Type B pancreatic cell (in vitro differentiated cells): Measurements from ENCODE around the gene LDLRAD4. TPM values are rescaled to one million over a fixed set of nuclear protein-coding genes. Genes with fewer than 3 reads are reported as not detected.

ENCODE experiments used
- DNase-seq: peaks from one replicate; pipeline ENCODE4 v3.0.0; 2021; ENCODE audit warnings: mixed read lengths; ENCODE audit not compliant: unreplicated experiment; ENCODE audit errors: extremely low spot score
- H3K27ac Mint-ChIP-seq: 2 replicates; pipeline ENCODE4 v1.8.0; 2021; ENCODE audit warnings: mild to moderate bottlenecking, mixed read lengths
- H3K27me3 Mint-ChIP-seq: 2 replicates; pipeline ENCODE4 v1.8.0; 2021; ENCODE audit warnings: mixed read lengths
- H3K36me3 Mint-ChIP-seq: 2 replicates; pipeline ENCODE4 v1.8.0; 2021; ENCODE audit warnings: mixed read lengths
- H3K4me1 Mint-ChIP-seq: one replicate; pipeline ENCODE4 v1.8.0; 2021; ENCODE audit warnings: mixed read lengths; ENCODE audit not compliant: unreplicated experiment
- H3K4me3 Mint-ChIP-seq: 2 replicates; pipeline ENCODE4 v1.8.0; 2021; ENCODE audit warnings: mild to moderate bottlenecking, mixed read lengths
- H3K9me3 Mint-ChIP-seq: 2 replicates; pipeline ENCODE4 v1.8.0; 2021; ENCODE audit warnings: mixed read lengths
- CTCF ChIP-seq: fragments of 200-600 bp; sonication (generic); conservative IDR thresholded peaks from 2 replicates; pipeline ENCODE4 v1.5.0; 2021; ENCODE audit warnings: antibody characterized with exemption, mild to moderate bottlenecking
- total RNA-seq: library from RNA; stranded (reverse); gene quantifications from 2 replicates; pipeline ENCODE4 v1.2.1, GENCODE V29; 2021; ENCODE audit warnings: low replicate concordance

Gene LDLRAD4
- total RNA-seq, 1 donor from 2014 or later: 2.4 TPM

- DNase-seq: no peak
- H3K27me3 Mint-ChIP-seq: peaks cover 15% of the 10 kb centered on the region
- H3K9me3 Mint-ChIP-seq: no peaks in the 10 kb centered on the region
- H3K27ac Mint-ChIP-seq: no peak overlapping the region
- H3K36me3 Mint-ChIP-seq: no peaks in the 10 kb centered on the region
- H3K4me3 Mint-ChIP-seq: no peak overlapping the region
- no peak for TF ChIP-seq CTCF
- H3K4me1 Mint-ChIP-seq: peaks cover 30% of the 10 kb centered on the region
Observed at GRCh38 chr18:13290856-13291271, 72.3 kb downstream of the LDLRAD4 start.

GRCh38 chr18:13291299-13291698, 72.7 kb downstream of the LDLRAD4 start:
- no peak for TF ChIP-seq CTCF
- peaks cover 15% of the 10 kb centered on the region for H3K27me3 Mint-ChIP-seq
- no peak overlapping the region for H3K27ac Mint-ChIP-seq
- H3K9me3 Mint-ChIP-seq: no peaks in the 10 kb centered on the region
- no peak overlapping the region for H3K4me3 Mint-ChIP-seq
- DNase-seq: no peak
- H3K4me1 Mint-ChIP-seq: peaks cover 30% of the 10 kb centered on the region
- no peaks in the 10 kb centered on the region for H3K36me3 Mint-ChIP-seq

- no peak for TF ChIP-seq CTCF
- Mint-ChIP-seq H3K4me1 (peaks cover 30% of the 10 kb centered on the region), H3K36me3 (no peaks in the 10 kb centered on the region), H3K27ac (no peak overlapping the region), H3K4me3 (no peak overlapping the region), H3K27me3 (peaks cover 15% of the 10 kb centered on the region), H3K9me3 (no peaks in the 10 kb centered on the region)
- no peak for DNase-seq
Observed at GRCh38 chr18:13291745-13292447, 73.3 kb downstream of the LDLRAD4 start.

GRCh38 chr18:13292736-13293135, 74.2 kb downstream of the LDLRAD4 start:
- Mint-ChIP-seq H3K36me3 (no peaks in the 10 kb centered on the region), H3K4me1 (peaks cover 30% of the 10 kb centered on the region), H3K9me3 (no peaks in the 10 kb centered on the region), H3K27ac (no peak overlapping the region), H3K27me3 (peaks cover 15% of the 10 kb centered on the region), H3K4me3 (no peak overlapping the region)
- TF ChIP-seq CTCF: no peak
- DNase-seq: no peak

GRCh38 chr18:13294309-13294708, 75.7 kb downstream of the LDLRAD4 start:
- no peaks in the 10 kb centered on the region for H3K36me3 Mint-ChIP-seq
- DNase-seq: no peak
- H3K27ac Mint-ChIP-seq: no peak overlapping the region
- peaks cover 20% of the 10 kb centered on the region for H3K27me3 Mint-ChIP-seq
- H3K4me1 Mint-ChIP-seq: peaks cover 27% of the 10 kb centered on the region
- no peak overlapping the region for H3K4me3 Mint-ChIP-seq
- no peak for TF ChIP-seq CTCF
- H3K9me3 Mint-ChIP-seq: no peaks in the 10 kb centered on the region

- TF ChIP-seq CTCF: no peak
- DNase-seq: no peak
- H3K27me3 Mint-ChIP-seq: peaks cover 16% of the 10 kb centered on the region
- H3K4me1 Mint-ChIP-seq: peaks cover 19% of the 10 kb centered on the region
- H3K9me3 Mint-ChIP-seq: no peaks in the 10 kb centered on the region
- no peaks in the 10 kb centered on the region for H3K36me3 Mint-ChIP-seq
- no peak overlapping the region for H3K27ac Mint-ChIP-seq
- H3K4me3 Mint-ChIP-seq: no peak overlapping the region
Observed at GRCh38 chr18:13295894-13296293, 77.3 kb downstream of the LDLRAD4 start.
